Posterior cingulate gyrus (tissue), 11 donors: ENCODE results near the gene CLEC2D.
"Not testable (repeated sequence)": the region's sequence is repeated elsewhere in the genome, so short reads cannot be mapped to it uniquely, and the experiment has no call there.

Source experiments
- DNase-seq, 10 donors: peaks; one replicate each; pipeline versions ENCODE4 v3.0.0 to v3.0.0-alpha.2; 2020 to 2021; ENCODE audit warnings: mixed read lengths in 3 of 10
- intact Hi-C: fragments of 100-400 bp; cut with DNase I; formaldehyde crosslinking; loops from one replicate; pipeline ENCODE4 v1.15.1; 2023

The CLEC2D gene

GRCh38 chr12:9669534-9669933 lies at the start of gene CLEC2D:
Gene CLEC2D, plus strand, starts transcription at chr12:9669713. Its CDS starts 22 bp downstream, at chr12:9669735.
- DNase-seq, result no peak
- intact Hi-C loops, result no loop called here

GRCh38 chr12:9625019-9625418 lies 44.5 kb upstream of the CLEC2D start:
- intact Hi-C loops, result no loop called here
- DNase-seq, result no peak

GRCh38 chr12:9626291-9626690 lies 43.2 kb upstream of the CLEC2D start:
- no peak for DNase-seq
- intact Hi-C loops, result no loop called here

GRCh38 chr12:9626821-9627220 lies 42.7 kb upstream of the CLEC2D start:
- no peak for DNase-seq
- intact Hi-C loops, result no loop called here

- intact Hi-C loops, result no loop called here
- DNase-seq, result peak in 2 of 10 donors; percentile 63 to 68
Measured at GRCh38 chr12:9632766-9633165, 36.7 kb upstream of the CLEC2D start.

- DNase-seq, result peak in 3 of 10 donors; percentile 32 to 47 (median 33)
- intact Hi-C loops, result no loop called here
Measured at GRCh38 chr12:9634177-9634803, 35.2 kb upstream of the CLEC2D start.

GRCh38 chr12:9634969-9635754 lies 34.4 kb upstream of the CLEC2D start:
- intact Hi-C loops, result no loop called here
- no peak for DNase-seq

- intact Hi-C loops, result no loop called here
- no peak for DNase-seq
Measured at GRCh38 chr12:9636150-9636850, 33.2 kb upstream of the CLEC2D start.

GRCh38 chr12:9636851-9637206 lies 32.7 kb upstream of the CLEC2D start:
- intact Hi-C loops, result no loop called here
- DNase-seq, result no peak

GRCh38 chr12:9640024-9640423 lies 29.5 kb upstream of the CLEC2D start:
- intact Hi-C loops, result no loop called here
- no peak for DNase-seq

GRCh38 chr12:9642606-9643265 lies 26.8 kb upstream of the CLEC2D start:
- DNase-seq, result no peak
- intact Hi-C loops, result no loop called here

GRCh38 chr12:9643266-9643660 lies 26.2 kb upstream of the CLEC2D start:
- intact Hi-C loops, result no loop called here
- no peak for DNase-seq

GRCh38 chr12:9644985-9645551 lies 24.4 kb upstream of the CLEC2D start:
- DNase-seq, intact Hi-C loops: not testable (repeated sequence)

- DNase-seq, result no peak
- intact Hi-C loops, result no loop called here
Measured at GRCh38 chr12:9646794-9647781, 22.4 kb upstream of the CLEC2D start.

- intact Hi-C loops, result no loop called here
- DNase-seq, result peak; percentile 40 to 94 (median 58)
Measured at GRCh38 chr12:9647825-9648700, 21.4 kb upstream of the CLEC2D start.

GRCh38 chr12:9648701-9649531 lies 20.6 kb upstream of the CLEC2D start:
- DNase-seq, result no peak
- intact Hi-C loops, result no loop called here

- intact Hi-C loops, result no loop called here
- DNase-seq, result no peak
Measured at GRCh38 chr12:9649532-9649940, 20.0 kb upstream of the CLEC2D start.

GRCh38 chr12:9650151-9650576 lies 19.3 kb upstream of the CLEC2D start:
- intact Hi-C loops, result no loop called here
- DNase-seq, result no peak
